NCI-H1436 (cell line): ENCODE measurements around the gene BLZF1.
"Not testable (repeated sequence)": the region's sequence is repeated elsewhere in the genome, so short reads cannot be mapped to it uniquely, and the experiment has no call there.

Source experiments
- DNase-seq: peaks from one replicate; lab custom pipeline; 2025; lab: John Stamatoyannopoulos, UW

BLZF1 gene, protein sequence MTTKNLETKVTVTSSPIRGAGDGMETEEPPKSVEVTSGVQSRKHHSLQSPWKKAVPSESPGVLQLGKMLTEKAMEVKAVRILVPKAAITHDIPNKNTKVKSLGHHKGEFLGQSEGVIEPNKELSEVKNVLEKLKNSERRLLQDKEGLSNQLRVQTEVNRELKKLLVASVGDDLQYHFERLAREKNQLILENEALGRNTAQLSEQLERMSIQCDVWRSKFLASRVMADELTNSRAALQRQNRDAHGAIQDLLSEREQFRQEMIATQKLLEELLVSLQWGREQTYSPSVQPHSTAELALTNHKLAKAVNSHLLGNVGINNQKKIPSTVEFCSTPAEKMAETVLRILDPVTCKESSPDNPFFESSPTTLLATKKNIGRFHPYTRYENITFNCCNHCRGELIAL

DNA sequence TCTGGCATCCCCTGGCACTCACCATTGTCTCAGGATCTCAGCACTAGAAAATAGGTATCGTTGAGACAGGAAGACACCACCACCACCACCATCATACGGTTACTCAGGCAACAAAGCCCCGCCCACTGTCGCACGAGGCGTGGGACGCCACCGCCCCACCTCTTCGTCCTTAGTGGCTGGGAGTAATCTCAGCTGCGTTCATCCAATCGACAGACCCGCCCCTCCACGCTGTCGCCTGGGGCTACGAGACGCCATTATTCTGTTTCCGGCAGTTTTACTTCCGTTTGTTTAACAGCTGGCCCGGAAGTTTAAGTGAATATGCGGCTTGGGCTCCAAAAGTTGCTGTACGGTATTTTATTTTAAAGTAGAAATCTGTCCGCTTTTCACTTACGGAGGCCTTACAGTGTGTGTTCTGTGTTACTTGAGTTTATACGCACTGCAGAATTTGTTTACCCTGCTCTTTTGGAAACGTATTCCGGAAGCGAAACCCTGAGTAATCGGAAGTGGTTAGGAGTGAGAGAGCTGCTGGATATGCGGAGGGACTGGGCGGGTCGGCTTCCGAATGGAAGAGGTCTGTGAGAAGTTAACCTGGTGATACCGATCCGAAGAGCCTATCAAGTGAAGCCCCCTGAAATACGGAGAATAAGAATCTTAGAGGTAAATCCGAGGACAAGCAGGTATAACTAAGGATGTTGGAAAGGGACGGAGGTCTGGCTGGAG, at the start of gene BLZF1, which contains the start of gene NME7:
Gene BLZF1, plus strand, starts transcription at position 510 of the 720 bp plus-strand sequence. CDS start 1,328 bp downstream, outside the sequence.
Gene NME7, minus strand, starts transcription at position 112 of the 720 bp plus-strand sequence. Its CDS starts 87 bp downstream, at position 25.
- DNase-seq: peak; percentile 94

DNA sequence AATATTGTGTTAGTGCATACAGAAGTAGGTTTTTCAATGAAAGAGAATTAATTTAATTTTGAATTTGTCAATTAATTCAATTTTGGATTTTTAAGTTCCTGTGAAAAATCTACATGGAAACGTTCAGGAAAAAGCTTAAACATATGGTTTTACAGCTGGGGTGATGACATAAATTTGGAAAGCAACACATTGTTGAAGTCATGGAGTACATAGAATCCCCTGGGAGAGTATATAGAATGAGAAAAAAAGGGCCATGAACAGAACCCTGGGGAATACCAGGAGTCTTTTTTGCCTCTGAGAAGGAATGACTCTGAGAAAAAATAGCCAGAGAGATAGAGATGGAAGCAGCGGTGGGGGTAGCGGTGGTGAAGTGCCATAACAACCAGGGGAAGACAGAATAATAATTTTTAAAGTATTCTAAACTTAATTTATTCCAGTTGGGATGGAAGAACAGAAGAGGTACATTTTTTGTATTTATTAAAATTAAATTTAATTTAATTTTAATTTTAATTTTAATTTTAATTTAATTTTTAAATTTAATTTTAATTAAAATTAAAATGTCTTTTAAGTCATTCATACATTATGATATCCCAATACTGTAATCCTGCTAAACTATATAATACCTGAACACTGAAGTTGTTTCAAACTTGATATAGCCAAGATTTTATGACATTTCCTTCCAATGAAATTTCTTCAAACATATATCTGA, 49.3 kb upstream of the BLZF1 start:
- no peak for DNase-seq

DNA sequence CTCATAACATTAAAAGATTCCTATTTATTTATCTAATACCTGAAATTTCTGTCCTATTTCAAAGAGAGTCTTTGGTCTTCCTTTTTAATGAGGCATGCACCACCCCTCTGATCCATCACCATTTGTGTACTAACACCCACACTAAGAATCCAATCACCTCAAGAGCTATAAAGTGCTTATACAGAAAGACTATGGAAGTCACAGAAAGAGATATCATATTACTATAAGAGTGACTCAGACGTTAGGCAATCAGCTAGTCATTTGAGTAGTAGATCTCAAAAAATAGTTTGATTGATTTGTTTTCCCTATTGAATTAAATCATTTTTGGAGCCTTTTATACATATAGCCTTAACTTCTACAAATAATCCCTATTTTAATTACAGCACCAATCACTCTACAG, 46.5 kb upstream of the BLZF1 start:
- no peak for DNase-seq

DNA sequence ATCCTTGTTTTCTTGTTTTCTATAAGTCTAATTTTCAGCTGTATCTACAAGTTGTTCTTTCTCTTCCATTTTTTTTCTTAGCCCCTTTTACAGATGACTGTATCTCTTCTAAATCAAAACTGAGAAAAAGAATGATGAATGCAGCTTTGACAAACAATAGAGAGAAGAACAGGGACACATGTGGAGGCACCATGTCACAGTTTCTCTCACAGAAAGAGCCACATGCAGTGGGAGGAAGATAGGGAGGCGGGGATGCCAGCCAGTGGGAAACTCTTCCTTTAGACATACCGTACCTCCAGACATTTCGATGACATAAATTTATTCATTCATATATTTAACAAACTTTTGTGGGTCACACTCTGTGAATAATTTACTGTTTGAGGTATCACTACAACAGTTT, 45.9 kb upstream of the BLZF1 start:
- no peak for DNase-seq

DNA sequence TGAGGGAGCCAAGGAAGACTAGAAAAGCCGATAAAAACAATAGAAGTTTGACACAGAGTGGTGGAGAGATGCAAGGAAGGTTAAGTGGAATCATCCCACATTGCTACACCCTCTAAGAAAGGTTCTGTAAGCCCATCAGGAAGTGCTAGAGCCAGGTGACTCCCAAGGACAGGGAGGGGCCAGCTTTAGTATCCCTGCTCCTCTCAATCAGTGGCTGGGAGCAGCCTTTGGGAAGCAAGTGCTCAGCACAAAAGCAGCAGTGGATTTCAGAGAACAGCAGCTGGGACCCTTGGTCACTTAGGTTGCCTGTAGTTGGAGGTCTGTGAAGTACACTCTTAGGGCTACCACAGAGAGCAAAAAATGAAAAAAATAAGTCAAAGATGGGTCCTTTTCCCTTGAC, 42.9 kb upstream of the BLZF1 start:
- DNase-seq: no peak

DNA sequence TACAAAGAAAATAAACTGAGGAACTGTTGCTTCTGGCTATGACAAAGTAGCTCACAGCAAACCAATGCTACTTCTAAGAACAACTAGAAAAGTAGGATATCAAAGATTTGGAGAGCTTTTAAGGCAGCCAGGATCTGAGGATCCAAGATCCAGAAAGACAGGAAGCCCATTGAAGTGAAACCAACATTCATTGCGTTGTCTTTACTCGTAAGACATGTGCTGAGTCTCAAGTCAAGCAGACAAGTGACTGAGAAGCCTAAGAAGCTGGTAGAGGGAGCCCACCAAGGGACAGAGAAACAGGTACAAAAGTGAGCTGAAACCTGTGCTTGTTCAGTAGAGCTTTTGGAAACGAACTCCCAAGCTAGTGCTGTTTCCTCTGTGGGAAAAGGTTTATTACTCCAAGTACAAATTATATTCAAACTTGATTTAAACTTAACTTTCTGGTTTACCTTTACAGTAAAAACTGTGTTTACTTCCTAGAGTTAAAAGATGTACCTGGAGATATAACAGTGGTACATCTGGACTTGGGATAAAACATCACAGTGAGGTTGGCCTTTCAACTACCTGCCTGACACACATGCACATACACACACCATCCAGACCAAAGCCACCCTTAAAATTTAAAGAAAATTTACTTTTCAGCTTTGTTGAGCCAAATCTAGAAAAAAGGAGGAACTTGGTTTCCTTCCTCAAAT, 41.6 kb upstream of the BLZF1 start:
- no peak for DNase-seq

DNA sequence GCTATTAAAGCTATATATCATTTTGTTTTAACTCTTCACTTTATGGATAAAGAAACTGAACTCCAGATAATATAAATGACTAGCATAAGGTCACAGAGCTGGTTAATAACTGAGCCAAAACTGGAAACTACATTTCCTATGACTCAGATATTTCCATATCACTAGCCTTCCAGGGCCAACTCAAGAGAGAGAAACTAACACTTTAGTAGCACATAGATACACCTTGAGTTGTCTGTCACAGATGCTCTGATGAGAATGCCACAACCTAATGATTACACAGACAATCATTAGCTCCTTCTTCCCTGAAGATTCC, 41.1 kb upstream of the BLZF1 start:
- no peak for DNase-seq

DNA sequence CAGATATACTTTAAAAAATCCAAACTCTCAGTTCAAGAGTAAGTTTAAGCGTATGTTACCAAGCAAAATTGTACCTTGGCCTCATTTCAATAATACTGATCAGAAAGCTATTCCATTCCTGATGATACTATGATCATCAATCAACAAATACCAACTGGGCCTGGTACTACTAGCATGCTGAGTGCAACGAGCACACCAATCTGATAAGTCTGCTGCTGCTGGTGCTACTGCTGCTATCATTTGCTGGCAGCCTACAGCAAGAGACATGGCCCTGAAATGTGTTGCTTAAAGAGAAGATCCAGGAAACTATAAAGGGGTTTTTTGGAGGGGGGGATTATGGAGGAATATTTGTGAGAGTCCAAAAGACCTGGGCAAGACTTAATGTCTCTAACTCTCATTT, 40.1 kb upstream of the BLZF1 start:
- no peak for DNase-seq

DNA sequence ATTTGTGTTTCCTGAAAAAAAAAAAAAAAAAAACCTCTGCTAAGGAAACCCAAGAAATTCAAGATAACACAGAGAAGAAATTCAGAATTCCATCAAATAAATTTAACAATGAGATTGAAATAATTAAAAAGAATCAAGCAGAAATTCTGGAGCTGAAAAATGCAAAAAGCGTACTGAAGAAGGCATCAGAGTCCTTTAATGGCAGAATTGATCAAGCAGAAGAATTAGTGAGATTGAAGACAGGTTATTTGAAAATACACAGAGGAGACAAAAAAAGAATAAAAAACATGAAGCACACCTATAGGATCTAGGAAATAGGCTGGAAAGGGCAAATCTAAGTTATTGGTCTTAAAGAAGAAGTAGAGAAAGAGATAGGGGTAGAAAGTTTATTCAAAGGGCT, 38.6 kb upstream of the BLZF1 start:
- DNase-seq: no peak

DNA sequence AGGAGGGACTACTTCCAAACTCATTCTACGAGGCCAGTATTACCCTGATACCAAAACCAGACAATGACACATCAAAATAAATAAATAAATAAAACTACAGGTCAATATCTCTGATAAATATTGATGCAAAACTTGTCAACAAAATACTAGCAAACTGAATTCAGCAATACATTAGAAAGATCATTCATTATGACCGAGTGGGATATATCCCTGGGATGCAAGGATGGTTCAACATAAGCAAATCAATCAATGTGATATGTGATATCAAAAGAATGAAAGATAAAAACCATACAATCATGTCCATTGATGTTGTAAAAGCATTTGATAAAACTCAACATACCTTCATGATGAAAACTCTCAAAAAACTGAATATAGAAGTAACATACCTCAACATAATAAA, 37.1 kb upstream of the BLZF1 start:
- no peak for DNase-seq

DNA sequence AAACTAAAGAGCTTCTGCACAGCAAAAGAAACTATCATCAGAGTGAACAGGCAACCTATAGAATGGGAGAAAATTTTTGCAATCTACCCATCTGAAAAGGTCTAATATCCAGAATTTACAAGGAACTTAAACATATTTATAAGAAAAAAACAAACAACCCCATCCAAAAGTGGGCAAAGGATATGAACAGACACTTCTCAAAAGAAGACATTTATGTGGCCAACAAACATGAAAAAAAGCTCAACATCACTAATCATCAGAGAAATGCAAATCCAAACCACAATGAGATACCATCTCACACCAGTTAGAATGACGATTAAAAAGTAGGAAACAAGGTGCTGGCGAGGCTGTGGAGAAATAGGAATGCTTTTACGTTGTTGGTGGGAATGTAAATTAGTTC, 33.3 kb upstream of the BLZF1 start:
- not testable (repeated sequence) for DNase-seq

DNA sequence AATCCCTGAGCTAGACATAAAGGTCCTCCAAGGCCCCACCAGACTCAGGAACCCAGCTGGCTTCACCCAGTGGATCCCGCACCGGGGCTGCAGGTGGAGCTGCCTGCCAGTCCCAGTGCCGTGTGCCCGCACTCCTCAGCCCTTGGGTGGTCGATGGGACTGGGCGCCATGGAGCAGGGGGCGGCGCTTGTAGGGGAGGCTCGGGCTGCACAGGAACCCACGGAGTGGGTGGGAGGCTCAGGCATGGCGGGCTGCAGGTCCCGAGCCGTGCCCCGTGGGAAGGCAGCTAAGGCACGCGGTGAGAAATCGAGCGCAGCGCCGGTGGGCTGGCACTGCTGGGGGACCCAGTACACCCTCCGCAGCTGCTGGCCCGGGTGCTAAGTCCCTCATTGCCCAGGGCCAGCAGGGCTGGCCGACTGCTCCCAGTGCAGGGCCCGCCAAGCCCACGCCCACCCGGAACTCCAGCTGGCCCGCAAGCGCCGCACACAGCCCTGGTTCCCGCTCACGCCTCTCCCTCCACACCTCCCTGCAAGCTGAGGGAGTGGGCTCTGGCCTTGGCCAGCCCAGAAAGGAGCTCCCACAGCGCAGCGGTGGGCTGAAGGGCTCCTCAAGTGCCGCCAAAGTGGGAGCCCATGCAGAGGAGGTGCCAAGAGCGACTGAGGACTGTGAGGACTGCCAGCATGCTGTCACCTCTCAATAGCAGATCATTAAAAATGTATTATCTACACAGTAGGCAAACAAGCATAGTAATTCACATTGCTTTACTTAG, 30.9 kb upstream of the BLZF1 start:
- not testable (repeated sequence) for DNase-seq

DNA sequence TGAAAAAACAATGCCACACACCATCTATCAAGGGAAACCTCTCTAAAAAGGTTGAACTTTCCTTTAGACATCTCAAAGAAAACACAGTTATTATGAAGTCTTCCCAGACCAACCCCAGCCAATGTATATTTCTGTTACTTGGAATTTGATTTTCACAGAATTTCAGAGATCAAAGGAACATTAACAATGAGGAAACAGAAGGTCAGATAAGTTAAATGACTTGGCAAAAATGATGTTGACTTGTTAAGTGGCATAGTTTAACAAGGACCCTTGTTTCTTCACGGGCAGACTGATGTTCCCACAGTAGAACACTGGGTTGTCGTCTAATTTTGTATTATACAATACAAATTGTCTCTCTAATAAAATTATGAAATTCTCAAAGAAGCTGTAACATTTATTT, 29.4 kb upstream of the BLZF1 start:
- DNase-seq: no peak

DNA sequence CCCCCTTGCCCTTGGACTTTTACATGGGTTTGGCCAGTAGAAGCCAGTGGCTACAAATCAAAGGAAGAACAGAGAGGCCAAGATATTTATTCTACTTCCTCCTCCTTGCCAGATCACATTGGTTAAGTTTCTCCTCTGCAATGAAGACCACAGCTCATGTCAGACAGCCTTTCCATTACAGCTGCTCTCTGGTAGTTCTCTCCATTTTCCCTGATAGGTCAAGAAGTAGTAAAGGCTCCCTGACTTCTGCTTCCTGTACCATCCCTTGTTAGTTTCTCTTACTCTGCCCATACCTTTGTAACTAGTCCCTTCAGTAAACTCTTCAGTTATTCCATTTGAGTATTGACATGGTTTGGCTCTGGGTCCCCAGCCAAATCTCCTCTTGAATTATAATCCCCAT, 28.2 kb upstream of the BLZF1 start:
- DNase-seq: no peak

DNA sequence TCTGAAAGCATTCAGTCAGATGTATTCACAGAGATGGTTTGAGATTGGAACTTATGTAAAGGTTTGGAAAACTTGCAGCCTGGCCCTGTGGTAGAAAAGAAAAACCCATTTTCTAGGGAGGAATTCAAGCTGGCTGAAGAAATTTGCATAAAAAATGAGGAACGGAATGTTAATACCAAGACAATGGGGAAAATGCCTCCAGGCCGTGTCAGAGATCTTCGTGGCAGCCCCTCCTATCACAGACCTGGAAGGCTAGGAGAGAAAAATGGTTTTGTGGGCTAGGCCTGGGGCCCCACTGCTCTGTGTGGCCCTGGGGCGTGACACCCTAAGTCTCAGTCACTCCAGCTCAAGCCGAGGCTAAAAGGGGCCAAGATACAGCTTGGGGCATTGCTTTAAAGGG, 27.1 kb upstream of the BLZF1 start:
- DNase-seq: no peak

DNA sequence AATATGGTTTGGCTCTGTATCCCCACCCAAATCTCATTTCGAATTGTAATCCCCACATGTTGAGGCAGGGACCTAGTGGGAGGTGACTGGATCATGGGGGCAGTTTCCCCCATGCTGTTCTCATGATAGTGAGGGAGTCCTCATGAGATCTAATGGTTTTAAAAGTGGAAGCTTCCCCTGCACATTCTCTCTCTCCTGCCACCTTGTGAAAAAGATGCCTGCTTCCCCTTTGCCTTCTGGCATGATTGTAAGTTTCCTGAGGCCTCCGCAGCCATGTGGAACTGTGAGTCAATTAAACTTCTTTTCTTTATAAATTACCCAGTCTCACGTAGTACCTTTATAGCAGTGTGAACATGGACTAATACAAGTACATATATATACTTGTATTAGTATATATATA, 25.9 kb upstream of the BLZF1 start:
- not testable (repeated sequence) for DNase-seq

DNA sequence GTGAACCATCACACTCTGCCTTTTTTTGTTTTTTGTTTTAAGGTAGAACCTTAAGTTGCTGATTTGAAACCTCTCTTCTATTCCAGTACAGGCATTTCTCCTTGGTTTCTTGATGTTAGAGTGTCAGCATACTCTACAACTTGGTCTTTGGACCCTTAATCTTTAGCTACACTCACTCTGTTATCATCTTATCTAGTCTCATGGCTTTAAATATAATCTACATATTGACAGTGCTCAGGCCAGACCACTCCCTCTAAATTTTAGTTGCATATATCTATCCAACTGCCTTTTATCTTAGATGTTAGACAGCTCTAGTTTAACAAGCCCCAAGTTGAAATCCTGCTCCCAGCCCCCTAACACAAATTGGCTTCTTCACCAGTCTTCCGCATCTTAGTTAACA, 22.5 kb upstream of the BLZF1 start:
- DNase-seq: no peak

DNA sequence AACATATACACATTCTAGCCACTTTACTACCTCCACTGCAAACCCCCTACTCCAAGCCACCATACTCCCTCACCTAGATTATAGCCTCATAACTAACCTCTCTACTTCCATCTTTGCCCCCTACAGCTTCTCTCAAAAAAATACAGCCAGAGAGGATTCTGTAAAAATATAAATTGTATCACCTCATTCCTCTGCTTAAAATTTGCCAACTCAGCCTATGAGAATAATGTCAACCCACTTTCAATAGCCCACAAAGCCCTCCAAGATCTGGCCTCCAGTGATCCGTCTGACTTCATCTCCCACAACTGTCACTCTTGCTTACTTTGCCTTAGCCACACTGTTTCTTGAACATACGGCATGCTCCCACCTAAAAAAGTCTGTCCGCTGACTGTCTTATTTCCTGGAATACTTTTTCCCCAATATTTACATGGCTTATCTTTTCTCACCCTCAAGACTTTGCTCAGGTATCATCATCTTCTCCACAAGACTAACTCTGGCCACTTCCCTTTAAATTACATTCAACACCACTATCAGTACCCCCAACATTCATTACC, 21.9 kb upstream of the BLZF1 start:
- DNase-seq: no peak

DNA sequence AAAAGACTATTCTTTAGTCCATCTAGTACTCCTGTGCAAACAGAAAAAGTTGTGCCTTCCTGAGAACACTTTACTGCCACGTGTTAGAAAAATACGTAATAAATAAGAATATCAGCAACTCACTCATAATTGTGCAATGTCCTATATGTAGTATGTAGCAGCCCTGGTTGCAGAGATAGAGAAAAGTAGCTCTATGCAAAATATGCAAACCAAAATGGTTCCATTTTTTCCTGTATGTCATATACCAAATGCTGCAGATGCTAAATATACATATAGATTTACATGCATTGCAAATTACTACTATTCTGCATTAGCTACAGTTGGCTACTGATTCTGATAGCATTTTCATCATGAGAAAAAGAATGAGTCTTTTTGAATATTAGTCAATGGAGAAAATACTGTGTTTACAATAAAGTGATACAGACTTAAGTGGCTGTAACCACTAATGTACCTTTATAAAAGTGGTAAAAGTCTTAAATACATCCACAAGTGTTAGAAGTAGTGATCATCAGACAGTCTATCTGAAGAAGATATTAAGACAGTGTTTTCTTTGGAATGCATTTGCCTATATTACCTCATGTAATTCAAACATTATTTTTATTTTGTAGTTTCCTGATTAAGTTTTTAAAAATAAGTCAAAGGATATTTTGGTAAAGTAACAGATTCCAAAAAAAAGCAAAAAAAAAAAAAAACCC, 20.2 kb upstream of the BLZF1 start:
- DNase-seq: no peak

DNA sequence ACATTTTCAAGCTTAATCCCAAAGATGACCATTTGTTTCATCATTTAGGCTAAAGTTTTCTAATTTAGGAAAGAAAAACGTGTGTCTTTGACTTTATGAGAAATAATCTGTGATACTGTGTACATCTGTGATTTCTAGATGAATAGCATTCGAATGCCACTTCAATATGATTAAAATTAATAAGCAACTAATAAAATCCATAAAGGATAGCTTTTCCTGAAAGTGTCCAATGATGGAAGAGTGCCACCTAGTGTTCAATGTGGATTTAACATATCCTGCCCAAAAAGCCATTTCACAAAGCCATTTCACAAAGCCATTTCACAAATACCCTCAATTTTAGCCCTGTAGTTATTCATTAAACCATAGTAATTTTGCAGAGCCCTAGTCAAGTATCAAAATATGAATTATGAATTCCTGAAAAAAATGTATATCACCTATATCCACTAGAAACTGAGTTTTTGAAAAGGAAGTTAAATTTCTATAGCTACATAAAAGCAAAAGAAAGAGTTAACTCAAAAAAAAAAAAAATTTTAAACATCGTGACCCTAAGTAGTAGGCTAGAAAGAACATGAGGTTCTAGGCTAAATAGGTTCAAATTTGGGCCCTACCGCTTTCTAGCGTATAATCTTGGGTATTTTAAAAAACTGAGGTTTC, 19.5 kb upstream of the BLZF1 start:
- peak; percentile 46 for DNase-seq
